CD14-positive monocyte (primary cell): ENCODE measurements around the gene SIX3. TPM values are rescaled to one million over a fixed set of nuclear protein-coding genes. Genes with fewer than 3 reads are reported as not detected.
A peak's percentile ranks its signal among the peaks of the same experiment; 100 is the strongest.

Source experiments
- DNase-seq, 3 donors: peaks; one replicate each; pipeline ENCODE4 v3.0.0-alpha.2; 2011 to 2022
- H2AFZ ChIP-seq: 2 replicates; pipeline ENCODE4 v1.6.0; 2012; ENCODE audit warnings: mild to moderate bottlenecking, low read depth, low read length, inconsistent platforms; ENCODE audit not compliant: insufficient read depth, poor library complexity, severe bottlenecking
- H3K27ac ChIP-seq, 2 donors: 1 replicate in 1 of 2; 2 replicates in 1 of 2; pipeline ENCODE4 v1.5.1; 2012 to 2013; ENCODE audit warnings: low read length in 2 of 2, control low read depth in 1 of 2, inconsistent platforms in 1 of 2, low read depth in 1 of 2, mild to moderate bottlenecking in 1 of 2
- H3K27me3 ChIP-seq, 2 donors: one replicate each; pipeline versions ENCODE4 v1.6.0 to v1.6.1; 2011 to 2013; ENCODE audit warnings: low read length in 2 of 2; ENCODE audit not compliant: control insufficient read depth in 2 of 2, insufficient read depth in 2 of 2
- H3K36me3 ChIP-seq, 2 donors: replicated peaks in 1 of 2; 1 replicate in 1 of 2; 2 replicates in 1 of 2; pipeline versions ENCODE4 v1.5.1 to v1.6.1; 2012 to 2013; ENCODE audit warnings: low read length in 2 of 2, control low read depth in 1 of 2, inconsistent platforms in 1 of 2, mild to moderate bottlenecking in 1 of 2; ENCODE audit not compliant: insufficient read depth in 2 of 2, control insufficient read depth in 1 of 2
- H3K4me1 ChIP-seq, 2 donors: 1 replicate in 1 of 2; 2 replicates in 1 of 2; pipeline versions ENCODE4 v1.5.1 to v1.6.1; 2012 to 2013; ENCODE audit warnings: low read length in 2 of 2, control low read depth in 1 of 2, inconsistent platforms in 1 of 2, mild to moderate bottlenecking in 1 of 2, moderate library complexity in 1 of 2; ENCODE audit not compliant: insufficient read depth in 2 of 2, control insufficient read depth in 1 of 2
- H3K4me2 ChIP-seq: replicated peaks from 2 replicates; pipeline ENCODE3; 2012; ENCODE audit warnings: low read length, moderate library complexity, mild to moderate bottlenecking; ENCODE audit not compliant: poor library complexity, severe bottlenecking; ENCODE audit errors: extremely low read depth
- H3K4me3 ChIP-seq, 3 experiments: fragments of 200-600 bp in 1 of 3; sonication (generic) in 1 of 3; replicated peaks in 1 of 3; 1 replicate in 2 of 3; 2 replicates in 1 of 3; pipeline ENCODE4 v1.5.1; 2011 to 2013; ENCODE audit warnings: low read length in 3 of 3, mild to moderate bottlenecking in 3 of 3, control low read depth in 2 of 3, low read depth in 2 of 3, inconsistent platforms in 1 of 3, moderate library complexity in 1 of 3
- H3K79me2 ChIP-seq: 2 replicates; pipeline ENCODE4 v1.6.0; 2012; ENCODE audit warnings: mild to moderate bottlenecking, control low read depth, inconsistent platforms, low read length, moderate library complexity; ENCODE audit not compliant: insufficient read depth
- H3K9ac ChIP-seq: 2 replicates; pipeline ENCODE4 v1.6.0; 2017; ENCODE audit warnings: low read length, mild to moderate bottlenecking; ENCODE audit not compliant: insufficient read depth, poor library complexity, severe bottlenecking
- H3K9me3 ChIP-seq, 2 donors: replicated peaks in 1 of 2; 1 replicate in 1 of 2; 2 replicates in 1 of 2; pipeline versions ENCODE4 v1.5.1 to v1.6.1; 2012 to 2013; ENCODE audit warnings: low read length in 2 of 2, control low read depth in 1 of 2; ENCODE audit not compliant: control insufficient read depth in 1 of 2, insufficient read depth in 1 of 2
- H4K20me1 ChIP-seq: 2 replicates; pipeline ENCODE4 v1.6.0; 2012; ENCODE audit warnings: mild to moderate bottlenecking, low read length, control low read depth, moderate library complexity; ENCODE audit not compliant: insufficient read depth
- H3K27ac Mint-ChIP-seq, 7 donors: one replicate each; pipeline ENCODE4 v1.8.0; 2020; ENCODE audit warnings: mild to moderate bottlenecking in 7 of 7, mixed read lengths in 7 of 7, moderate library complexity in 6 of 7, inconsistent platforms in 2 of 7
- H3K27me3 Mint-ChIP-seq, 3 donors: one replicate each; pipeline ENCODE4 v1.8.0; 2021 to 2022; ENCODE audit warnings: low read depth in 3 of 3, mild to moderate bottlenecking in 3 of 3, mixed read lengths in 3 of 3, moderate library complexity in 3 of 3, inconsistent platforms in 1 of 3
- H3K36me3 Mint-ChIP-seq, 2 donors: one replicate each; pipeline ENCODE4 v1.8.0; 2020; ENCODE audit warnings: mixed read lengths in 2 of 2, inconsistent platforms in 1 of 2, mild to moderate bottlenecking in 1 of 2
- H3K4me1 Mint-ChIP-seq: one replicate; pipeline ENCODE4 v1.8.0; 2020; ENCODE audit warnings: mild to moderate bottlenecking, mixed read lengths
- H3K4me3 Mint-ChIP-seq, 2 donors: one replicate each; pipeline ENCODE4 v1.8.0; 2020; ENCODE audit warnings: mild to moderate bottlenecking in 2 of 2, mixed read lengths in 2 of 2, moderate library complexity in 1 of 2
- H3K9me3 Mint-ChIP-seq, 7 donors: one replicate each; pipeline ENCODE4 v1.8.0; 2020 to 2022; ENCODE audit warnings: mixed read lengths in 7 of 7, mild to moderate bottlenecking in 6 of 7, moderate library complexity in 6 of 7, inconsistent platforms in 2 of 7
- CTCF ChIP-seq: fragments of 200-600 bp; IDR thresholded peaks from one replicate; pipeline ENCODE4 v1.8.0; 2022; ENCODE audit warnings: antibody characterized with exemption, mild to moderate bottlenecking
- WGBS: methylation state at CpG from one replicate; pipeline ENCODE4 v1.1.5; 2013; ENCODE audit warnings: missing lambda C conversion rate; ENCODE audit not compliant: insufficient coverage; 5-methylcytosine and 5-hydroxymethylcytosine counted together
- intact Hi-C, 2 donors: fragments of 100-400 bp; cut with micrococcal nuclease; formaldehyde crosslinking; loops; one replicate each; pipeline versions ENCODE4 v1.15.0 to v1.15.1; 2023
- polyA plus RNA-seq, 3 donors: library from polyadenylated mRNA; depleted of rRNA in 1 of 3; unstranded in 2 of 3; stranded (reverse) in 1 of 3; fragments of 300-500 nt in 2 of 3; fragments of >200 nt in 1 of 3; fragmentation: Illumina TruSeq in 2 of 3; gene quantifications; 1 replicate in 2 of 3; 2 replicates in 1 of 3; pipeline ENCODE4 v1.2.3, GENCODE V29; 2012 to 2021

Gene SIX3
- polyA plus RNA-seq, 3 donors, result not detected

- H3K36me3 ChIP-seq, result no peaks in the 10 kb centered on the region
- Mint-ChIP-seq H3K36me3 (no peaks in the 10 kb centered on the region), H3K4me1 (peaks cover 21% of the 10 kb centered on the region), H3K4me3 (no peak overlapping the region), H3K27me3 (peaks cover 62 to 80% (median 73%) of the 10 kb centered on the region in 3 donors), H3K27ac (no peak overlapping the region), H3K9me3 (peaks cover 0 to 11% (median 0%) of the 10 kb centered on the region in 7 donors)
- H3K4me3 ChIP-seq, result no peak overlapping the region
- H2AFZ ChIP-seq, result no peak overlapping the region
- H3K27me3 ChIP-seq, result peaks cover 30 to 60% of the 10 kb centered on the region in 2 donors
- no peak overlapping the region for H3K4me2 ChIP-seq
- H3K9ac ChIP-seq, result no peak overlapping the region
- no peak overlapping the region for H3K27ac ChIP-seq
- no CpG with 5 or more reads among the region's 1 CpG for WGBS
- intact Hi-C loops, result loop anchor here (5.0 to 10.0 kb wide), 4 partner anchors 475 to 712 kb away; no protein-coding TSS in a partner anchor
- DNase-seq, result no peak
- no peak for TF ChIP-seq CTCF
- no peaks in the 10 kb centered on the region for H4K20me1 ChIP-seq
- H3K4me1 ChIP-seq, result peaks cover 9 to 22% of the 10 kb centered on the region in 2 donors
- H3K79me2 ChIP-seq, result no peaks in the 10 kb centered on the region
- H3K9me3 ChIP-seq, result peaks cover 0 to 24% of the 10 kb centered on the region in 2 donors
Measured at GRCh38 chr2:44956843-44957242, 15.3 kb downstream of the SIX3 start.

- 80% methylated on average over 1 of the region's 6 CpGs for WGBS
- peaks cover 6 to 13% of the 10 kb centered on the region in 2 donors for H3K4me1 ChIP-seq
- DNase-seq, result no peak
- H3K4me3 Mint-ChIP-seq, result peak overlapping the region in 1 of 2 donors; percentile 11
- H3K27me3 Mint-ChIP-seq, result peaks cover 56 to 80% (median 70%) of the 10 kb centered on the region in 3 donors
- no peak overlapping the region for H3K27ac ChIP-seq
- no peak overlapping the region for H2AFZ ChIP-seq
- no peak overlapping the region for H3K4me2 ChIP-seq
- H3K9ac ChIP-seq, result no peak overlapping the region
- H3K36me3 Mint-ChIP-seq, result no peaks in the 10 kb centered on the region
- TF ChIP-seq CTCF, result no peak
- H4K20me1 ChIP-seq, result no peaks in the 10 kb centered on the region
- peaks cover 21 to 51% of the 10 kb centered on the region in 2 donors for H3K27me3 ChIP-seq
- H3K36me3 ChIP-seq, result no peaks in the 10 kb centered on the region
- intact Hi-C loops, result loop anchor here (5.0 to 10.0 kb wide), 4 partner anchors 475 to 713 kb away; no protein-coding TSS in a partner anchor
- peaks cover 0 to 18% of the 10 kb centered on the region in 2 donors for H3K9me3 ChIP-seq
- no peak overlapping the region for H3K27ac Mint-ChIP-seq
- peaks cover 16% of the 10 kb centered on the region for H3K4me1 Mint-ChIP-seq
- no peak overlapping the region for H3K4me3 ChIP-seq
- no peaks in the 10 kb centered on the region for H3K79me2 ChIP-seq
- H3K9me3 Mint-ChIP-seq, result peaks cover 0 to 10% (median 0%) of the 10 kb centered on the region in 7 donors
Measured at GRCh38 chr2:44957656-44958327, 16.3 kb downstream of the SIX3 start.
